Epidermal melanocyte (primary cell): ENCODE data around the gene GIMD1.
A peak's percentile ranks its signal among the peaks of the same experiment; 100 is the strongest.
"Not testable (repeated sequence)": the region's sequence is repeated elsewhere in the genome, so short reads cannot be mapped to it uniquely, and the experiment has no call there.

Experiments used
- DNase-seq: peaks from one replicate; pipeline ENCODE4 v3.0.0; 2011; ENCODE audit warnings: low spot score; ENCODE audit not compliant: insufficient read length

GIMD1 gene

GRCh38 chr4:106351016-106351415 is 17.6 kb downstream of the GIMD1 start:
- DNase-seq = no peak

GRCh38 chr4:106347167-106347566 is 21.4 kb downstream of the GIMD1 start:
- DNase-seq = no peak

- no peak for DNase-seq
Measured at GRCh38 chr4:106344647-106344970, 24.0 kb downstream of the GIMD1 start.

- no peak for DNase-seq
Measured at GRCh38 chr4:106343865-106344646, 24.5 kb downstream of the GIMD1 start.

GRCh38 chr4:106340774-106341173 is 27.8 kb downstream of the GIMD1 start:
- DNase-seq = no peak

GRCh38 chr4:106339431-106339830 is 29.1 kb downstream of the GIMD1 start:
- DNase-seq = no peak

- no peak for DNase-seq
Measured at GRCh38 chr4:106338671-106339070, 29.9 kb downstream of the GIMD1 start.

- DNase-seq = no peak
Measured at GRCh38 chr4:106337916-106338315, 30.7 kb downstream of the GIMD1 start.

GRCh38 chr4:106336618-106337017 is 32.0 kb downstream of the GIMD1 start:
- DNase-seq = no peak

- no peak for DNase-seq
Measured at GRCh38 chr4:106334741-106335470, 33.7 kb downstream of the GIMD1 start.

- no peak for DNase-seq
Measured at GRCh38 chr4:106333186-106333585, 35.4 kb downstream of the GIMD1 start.

- peak; percentile 34 for DNase-seq
Measured at GRCh38 chr4:106329041-106329618, 39.4 kb downstream of the GIMD1 start.

GRCh38 chr4:106325800-106326199 is 42.8 kb downstream of the GIMD1 start:
- DNase-seq = no peak

GRCh38 chr4:106323119-106323518 is 45.5 kb downstream of the GIMD1 start:
- no peak for DNase-seq

- DNase-seq = not testable (repeated sequence)
Measured at GRCh38 chr4:106321814-106322213, 46.8 kb downstream of the GIMD1 start.

GRCh38 chr4:106321168-106321567 is 47.4 kb downstream of the GIMD1 start:
- not testable (repeated sequence) for DNase-seq

GRCh38 chr4:106320235-106320634 is 48.3 kb downstream of the GIMD1 start:
- no peak for DNase-seq

- DNase-seq = no peak
Measured at GRCh38 chr4:106318511-106318910, 50.1 kb downstream of the GIMD1 start.

GRCh38 chr4:106317815-106318214 is 50.8 kb downstream of the GIMD1 start:
- no peak for DNase-seq

- no peak for DNase-seq
Measured at GRCh38 chr4:106316773-106317409, 51.7 kb downstream of the GIMD1 start.

- peak; percentile 74 for DNase-seq
Measured at GRCh38 chr4:106315968-106316772, 52.4 kb downstream of the GIMD1 start, which contains the start of the genes AIMP1 and TBCK. AIMP1 (plus strand) TSS chr4:106316550; CDS start chr4:106325010, 8,460 bp downstream. TBCK (minus strand) TSS chr4:106316209; CDS start chr4:106308960, 7,249 bp downstream.
